Upper lobe of left lung (tissue), 4 donors: ENCODE data around the gene NUBP1.

Source experiments
- POLR2A ChIP-seq, 4 donors: fragments of 450-650 bp; IDR thresholded peaks; one replicate each; pipeline ENCODE4 v1.5.1; 2016 to 2017; ENCODE audit warnings: antibody characterized with exemption in 4 of 4, mild to moderate bottlenecking in 2 of 4
- POLR2AphosphoS5 ChIP-seq, 2 donors: sonication (generic); formaldehyde crosslinking; IDR thresholded peaks; one replicate each; pipeline ENCODE4 v1.5.1; 2017; ENCODE audit warnings: antibody characterized with exemption in 2 of 2
- TF ChIP-seq, protein P1 (sequence below), 6 experiments: fragments of 450-650 bp in 4 of 6; fragments of 200-600 bp in 2 of 6; sonication (generic) in 2 of 6; IDR thresholded peaks; one replicate each; pipeline ENCODE4 v1.5.1; 2016 to 2019; ENCODE audit warnings: antibody characterized with exemption in 6 of 6

DNA sequence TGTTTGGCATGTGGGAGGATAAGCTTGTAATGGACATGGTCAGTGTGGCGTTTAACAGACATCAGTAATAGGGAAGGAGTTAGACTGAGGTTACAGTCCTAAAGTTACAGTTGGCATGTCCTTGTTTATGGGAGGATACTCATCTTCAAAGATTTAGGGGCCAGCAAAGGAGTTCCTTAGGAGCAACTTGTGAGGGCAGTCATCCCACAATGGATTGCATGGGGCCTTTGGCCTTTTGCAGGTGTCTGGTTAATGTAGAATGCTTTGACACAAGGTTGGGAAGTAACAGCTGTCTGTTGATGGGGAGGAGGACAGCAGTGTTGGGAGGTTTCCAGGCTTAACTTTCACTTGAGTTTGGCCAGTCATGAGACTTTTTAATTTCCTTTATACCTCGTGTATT, 2.2 kb downstream of the NUBP1 start:
- TF ChIP-seq POLR2A (IDR thresholded peaks at IDR 0.05) (no peak), POLR2AphosphoS5 (IDR thresholded peaks at IDR 0.05) (no peak)
- TF ChIP-seq, protein P1, sequence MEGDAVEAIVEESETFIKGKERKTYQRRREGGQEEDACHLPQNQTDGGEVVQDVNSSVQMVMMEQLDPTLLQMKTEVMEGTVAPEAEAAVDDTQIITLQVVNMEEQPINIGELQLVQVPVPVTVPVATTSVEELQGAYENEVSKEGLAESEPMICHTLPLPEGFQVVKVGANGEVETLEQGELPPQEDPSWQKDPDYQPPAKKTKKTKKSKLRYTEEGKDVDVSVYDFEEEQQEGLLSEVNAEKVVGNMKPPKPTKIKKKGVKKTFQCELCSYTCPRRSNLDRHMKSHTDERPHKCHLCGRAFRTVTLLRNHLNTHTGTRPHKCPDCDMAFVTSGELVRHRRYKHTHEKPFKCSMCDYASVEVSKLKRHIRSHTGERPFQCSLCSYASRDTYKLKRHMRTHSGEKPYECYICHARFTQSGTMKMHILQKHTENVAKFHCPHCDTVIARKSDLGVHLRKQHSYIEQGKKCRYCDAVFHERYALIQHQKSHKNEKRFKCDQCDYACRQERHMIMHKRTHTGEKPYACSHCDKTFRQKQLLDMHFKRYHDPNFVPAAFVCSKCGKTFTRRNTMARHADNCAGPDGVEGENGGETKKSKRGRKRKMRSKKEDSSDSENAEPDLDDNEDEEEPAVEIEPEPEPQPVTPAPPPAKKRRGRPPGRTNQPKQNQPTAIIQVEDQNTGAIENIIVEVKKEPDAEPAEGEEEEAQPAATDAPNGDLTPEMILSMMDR (IDR thresholded peaks at IDR 0.05): no peak
